SU-DHL-6 (cell line): ENCODE measurements around the gene GJA10.

Experiments used
- CTCF ChIP-seq: fragments of 200-600 bp; sonication (generic); IDR thresholded peaks from one replicate; pipeline ENCODE4 v1.5.1; 2017; ENCODE audit warnings: antibody characterized with exemption, mild to moderate bottlenecking, low read length, moderate library complexity; ENCODE audit not compliant: insufficient read depth, poor library complexity, severe bottlenecking
- EZH2phosphoT487 ChIP-seq: fragments of 200-600 bp; sonication (generic), shearing (Covaris generic); conservative IDR thresholded peaks from 2 replicates; pipeline ENCODE4 v1.6.1; 2018; ENCODE audit warnings: mild to moderate bottlenecking, antibody characterized with exemption, low read length, moderate library complexity, mixed read lengths

DNA sequence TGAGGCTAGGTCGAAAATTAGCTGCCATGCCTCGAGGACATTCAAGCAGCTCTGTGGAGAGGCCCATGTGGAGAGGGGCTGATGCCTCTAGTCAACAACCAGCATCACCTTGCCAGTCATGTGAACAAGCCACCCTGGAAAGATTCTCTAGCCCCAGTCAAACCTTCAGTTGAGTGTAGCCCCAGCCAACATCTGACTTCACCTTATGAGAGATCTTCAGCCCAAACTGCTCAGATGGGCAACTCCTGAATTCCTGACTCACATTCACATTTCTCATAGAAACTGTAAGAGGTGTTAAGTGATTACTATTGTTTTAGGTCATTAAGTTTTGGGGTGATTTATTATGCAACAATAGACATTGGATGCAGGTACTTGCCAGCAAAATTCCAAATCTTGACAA lies 44.9 kb downstream of the GJA10 start:
- TF ChIP-seq EZH2phosphoT487, result no peak
- TF ChIP-seq CTCF, result no peak
